Measurements from ENCODE around the gene PRIM2.
"Not testable (repeated sequence)": the region's sequence is repeated elsewhere in the genome, so short reads cannot be mapped to it uniquely, and the experiment has no call there.

Gene PRIM2

GRCh38 chr6:57675386-57675785, 358.0 kb downstream of the PRIM2 start:
- FAIRE-seq = not testable (repeated sequence)

GRCh38 chr6:57696382-57696781, 379.0 kb downstream of the PRIM2 start:
- not testable (repeated sequence) for FAIRE-seq; DNase-seq (ENCODE audit: extremely low spot score, insufficient read length, low read depth)

More at GRCh38 chr6:57675386-57675785, 358.0 kb downstream of the PRIM2 start:
- DNase-seq (ENCODE audit: extremely low spot score, insufficient read length, low read depth) = not testable (repeated sequence)
